ENCODE measurements around the gene PCDH9.

GRCh38 chr13:66644855-66645460, 585.2 kb downstream of the PCDH9 start:
- TF ChIP-seq CTCF (IDR thresholded peaks at IDR 0.05; ENCODE audit: low read depth, low read length) (no peak), POLR2A (IDR thresholded peaks at IDR 0.05; ENCODE audit: extremely low read depth, insufficient read length) (no peak), MAX (IDR thresholded peaks at IDR 0.05; ENCODE audit: low read depth, low read length) (no peak)
